A549 treated with ZK216348 at 1 μM for 4 hours (cell line): ENCODE results near the gene EPHA3. TPM values are rescaled to one million over a fixed set of nuclear protein-coding genes. Genes with fewer than 3 reads are reported as not detected.

ENCODE experiments used
- total RNA-seq: library from RNA; stranded (reverse); fragments of 200-300 nt; extraction: Qiagen RNA extraction; gene quantifications from 5 replicates; pipeline ENCODE4 v1.2.3, GENCODE V29; 2022; ENCODE audit warnings: low read depth

EPHA3 gene
- total RNA-seq = not detected in 5 replicates

DNA sequence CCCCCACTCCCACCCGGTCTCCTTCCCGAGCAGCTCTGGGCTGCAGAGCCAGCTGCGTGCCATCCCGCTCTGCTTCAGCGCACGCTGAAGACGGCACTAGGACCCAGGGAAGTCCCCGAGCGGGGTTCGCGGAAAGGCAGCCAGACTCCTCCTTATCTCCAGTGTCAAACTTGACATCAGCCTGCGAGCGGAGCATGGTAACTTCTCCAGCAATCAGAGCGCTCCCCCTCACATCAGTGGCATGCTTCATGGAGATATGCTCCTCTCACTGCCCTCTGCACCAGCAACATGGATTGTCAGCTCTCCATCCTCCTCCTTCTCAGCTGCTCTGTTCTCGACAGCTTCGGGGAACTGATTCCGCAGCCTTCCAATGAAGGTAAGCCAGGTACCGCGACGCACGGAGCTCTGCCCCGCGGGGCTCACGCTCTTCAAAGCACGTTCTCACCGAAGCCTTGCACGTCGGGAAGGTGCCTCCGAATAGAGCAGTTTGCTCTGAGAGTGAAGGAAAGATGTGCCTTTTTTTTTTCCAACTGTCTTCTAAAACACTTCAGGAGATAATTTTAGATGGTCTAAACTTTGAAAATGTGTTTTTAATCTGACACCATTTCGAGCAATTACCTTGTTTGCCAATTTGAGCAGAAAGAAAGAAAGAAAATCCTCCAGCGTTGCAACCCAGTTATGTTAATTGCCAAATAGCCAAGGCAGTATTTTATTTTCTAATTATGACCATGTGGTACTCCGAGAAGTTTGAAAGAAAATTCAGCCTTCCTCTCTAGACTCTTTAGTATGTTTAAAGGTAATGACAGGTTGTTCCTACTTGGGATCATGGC, at the start of gene EPHA3:
Gene EPHA3, plus strand, starts transcription at position 161 of the 830 bp plus-strand sequence. Its CDS starts 128 bp downstream, at position 289.

